Fibroblast of gingiva (primary cell): ENCODE results near the gene VPS26B.
"Not testable (repeated sequence)": the region's sequence is repeated elsewhere in the genome, so short reads cannot be mapped to it uniquely, and the experiment has no call there.

Experiments
- DNase-seq: peaks from one replicate; pipeline ENCODE4 v3.0.0-alpha.2; 2011; ENCODE audit warnings: low read depth

Gene VPS26B

DNA sequence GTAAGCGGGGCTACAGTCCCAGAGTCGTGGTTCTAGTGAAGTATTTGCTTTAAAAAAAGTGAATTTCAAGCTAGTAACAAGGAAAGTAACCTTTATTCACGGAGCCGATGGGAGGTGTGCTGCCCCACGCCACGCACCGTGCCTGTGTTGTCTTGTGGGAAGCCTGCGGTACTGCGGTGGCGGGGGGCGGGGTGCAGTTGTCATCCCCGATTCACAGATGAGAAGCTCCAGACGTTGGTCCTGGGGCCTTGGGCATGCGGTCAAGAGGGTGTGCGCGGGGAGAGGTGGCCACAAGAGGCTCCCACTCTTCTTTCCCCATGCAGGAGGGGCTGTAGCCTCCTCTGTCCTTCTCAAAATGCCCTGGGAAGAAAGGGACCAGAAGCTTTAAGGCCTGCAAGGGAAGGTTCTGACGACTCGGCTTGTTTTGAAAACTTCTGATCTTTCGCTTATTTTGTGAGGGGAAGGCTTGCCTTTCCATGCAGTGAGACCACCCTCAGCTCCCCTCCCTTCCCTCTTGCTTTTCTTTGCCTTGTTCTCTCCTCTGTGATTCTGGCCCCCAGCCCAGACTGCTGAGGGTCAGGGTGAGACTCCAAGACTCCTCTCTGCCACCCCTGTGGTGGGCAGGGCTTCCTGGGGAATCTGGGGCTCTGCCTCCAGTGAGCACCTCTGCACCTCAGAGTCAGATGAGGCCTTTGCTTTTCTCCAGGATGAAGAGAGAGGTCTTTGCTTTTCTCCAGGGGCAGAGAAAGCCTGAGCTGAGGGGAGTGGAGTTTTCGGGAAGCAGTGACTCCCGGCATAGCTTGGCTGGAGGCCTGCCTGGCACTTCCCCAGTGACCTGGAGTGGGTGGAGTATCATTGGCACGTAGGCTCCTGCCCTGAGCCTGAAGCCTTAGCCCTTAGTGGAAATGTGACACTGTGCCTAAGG, 57.9 kb downstream of the VPS26B start:
- DNase-seq = no peak

- DNase-seq = no peak
Observed at GRCh38 chr11:134283461-134284230, 59.2 kb downstream of the VPS26B start.

DNA sequence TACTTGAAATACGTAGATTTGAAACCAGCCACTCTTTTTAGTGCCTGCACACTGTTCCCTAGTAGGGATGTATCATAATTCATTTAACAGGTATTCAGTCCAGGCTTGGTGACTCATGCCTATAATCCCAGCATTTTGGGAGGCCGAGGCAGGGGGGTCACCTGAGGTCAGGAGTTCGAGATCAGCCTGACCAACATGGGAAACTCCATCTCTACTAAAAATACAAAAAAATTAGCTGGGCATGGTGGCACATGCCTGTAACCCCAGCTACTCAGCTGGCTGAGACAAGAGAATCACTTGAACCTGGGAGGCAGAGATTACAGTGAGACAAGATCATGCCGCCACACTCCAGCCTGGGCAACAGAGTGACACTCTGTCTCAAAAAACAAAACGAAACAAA, 59.9 kb downstream of the VPS26B start:
- DNase-seq = not testable (repeated sequence)

GRCh38 chr11:134287561-134287960, 63.1 kb downstream of the VPS26B start:
- DNase-seq = no peak

DNA sequence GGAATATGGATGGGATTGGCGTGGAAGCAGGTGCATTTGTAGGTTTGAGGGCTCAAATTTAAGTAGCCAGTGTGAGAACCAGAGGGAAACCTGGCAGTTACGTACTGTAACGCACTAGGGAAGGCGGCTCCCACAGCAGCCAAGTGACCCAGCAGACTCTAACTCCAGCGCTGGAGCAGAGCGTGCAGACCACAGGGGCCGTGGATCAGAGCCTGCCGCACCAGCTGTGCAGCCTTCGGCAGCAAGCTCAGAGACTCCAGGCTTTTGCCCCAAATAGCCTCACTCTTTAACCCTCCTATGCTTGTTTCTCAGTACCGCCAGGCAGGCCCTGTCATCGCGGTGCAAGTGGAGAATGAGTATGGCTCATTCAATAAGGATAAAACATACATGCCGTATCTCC, 64.0 kb downstream of the VPS26B start:
- no peak for DNase-seq

DNA sequence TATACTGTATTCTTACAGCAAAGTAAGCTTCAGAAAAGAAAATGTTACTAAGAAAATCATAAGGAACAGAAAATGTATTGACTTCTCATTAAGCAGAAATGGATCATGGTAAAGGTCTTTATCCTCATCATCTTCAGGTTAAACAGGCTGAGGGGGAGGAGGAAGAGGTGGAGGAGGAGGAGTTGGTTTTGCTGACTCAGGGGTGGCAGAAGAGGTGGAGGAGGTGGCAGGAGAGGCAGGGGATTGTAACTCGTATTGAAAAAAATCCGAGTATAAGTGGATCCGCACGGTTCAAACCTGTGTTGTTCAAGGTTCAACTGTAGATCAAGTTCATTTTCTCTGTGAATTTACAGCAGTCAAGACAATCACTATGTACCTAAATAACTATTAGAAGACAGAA, 64.7 kb downstream of the VPS26B start:
- DNase-seq = no peak

DNA sequence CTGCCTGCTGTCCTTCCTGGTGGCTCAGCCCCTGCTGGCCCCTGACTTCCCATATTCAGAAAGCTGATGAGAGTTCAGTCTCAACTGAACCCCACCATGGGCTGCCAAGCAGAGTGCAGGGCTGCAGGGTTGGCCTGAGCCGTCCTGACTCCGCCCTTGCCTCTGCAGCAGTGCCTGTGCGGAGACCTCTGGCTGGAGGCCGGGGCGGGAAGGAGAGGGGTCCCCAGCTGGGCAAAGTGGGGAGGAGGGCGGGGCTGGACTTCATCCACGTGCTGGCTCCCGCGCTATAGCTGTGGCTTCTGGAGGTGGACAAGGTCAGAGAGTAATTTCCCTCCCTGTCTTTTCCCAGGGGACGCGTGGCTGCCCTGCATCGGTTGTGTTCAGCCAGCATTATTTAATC, 65.3 kb downstream of the VPS26B start:
- DNase-seq = no peak

GRCh38 chr11:134290646-134291045, 66.2 kb downstream of the VPS26B start:
- DNase-seq = no peak

DNA sequence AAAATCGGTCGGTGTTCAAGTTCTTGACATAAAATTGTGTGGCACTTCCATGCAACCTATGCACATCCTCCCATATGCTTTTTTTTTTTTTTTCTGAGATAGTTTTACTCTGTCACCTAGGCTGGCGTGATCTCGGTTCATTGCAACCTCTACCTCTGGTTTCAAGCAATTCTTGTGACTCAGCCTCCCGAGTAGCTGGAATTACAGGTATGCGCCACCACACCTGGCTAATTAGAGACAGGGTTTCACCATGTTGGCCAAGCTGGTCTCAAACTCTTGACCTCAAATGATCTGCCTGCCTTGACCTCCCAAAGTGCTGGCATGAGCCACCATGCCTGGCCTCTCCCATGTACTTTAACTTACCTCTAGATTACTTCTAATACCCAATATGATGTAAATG, 66.7 kb downstream of the VPS26B start:
- DNase-seq = no peak

- no peak for DNase-seq
Observed at GRCh38 chr11:134292661-134293060, 68.2 kb downstream of the VPS26B start.

DNA sequence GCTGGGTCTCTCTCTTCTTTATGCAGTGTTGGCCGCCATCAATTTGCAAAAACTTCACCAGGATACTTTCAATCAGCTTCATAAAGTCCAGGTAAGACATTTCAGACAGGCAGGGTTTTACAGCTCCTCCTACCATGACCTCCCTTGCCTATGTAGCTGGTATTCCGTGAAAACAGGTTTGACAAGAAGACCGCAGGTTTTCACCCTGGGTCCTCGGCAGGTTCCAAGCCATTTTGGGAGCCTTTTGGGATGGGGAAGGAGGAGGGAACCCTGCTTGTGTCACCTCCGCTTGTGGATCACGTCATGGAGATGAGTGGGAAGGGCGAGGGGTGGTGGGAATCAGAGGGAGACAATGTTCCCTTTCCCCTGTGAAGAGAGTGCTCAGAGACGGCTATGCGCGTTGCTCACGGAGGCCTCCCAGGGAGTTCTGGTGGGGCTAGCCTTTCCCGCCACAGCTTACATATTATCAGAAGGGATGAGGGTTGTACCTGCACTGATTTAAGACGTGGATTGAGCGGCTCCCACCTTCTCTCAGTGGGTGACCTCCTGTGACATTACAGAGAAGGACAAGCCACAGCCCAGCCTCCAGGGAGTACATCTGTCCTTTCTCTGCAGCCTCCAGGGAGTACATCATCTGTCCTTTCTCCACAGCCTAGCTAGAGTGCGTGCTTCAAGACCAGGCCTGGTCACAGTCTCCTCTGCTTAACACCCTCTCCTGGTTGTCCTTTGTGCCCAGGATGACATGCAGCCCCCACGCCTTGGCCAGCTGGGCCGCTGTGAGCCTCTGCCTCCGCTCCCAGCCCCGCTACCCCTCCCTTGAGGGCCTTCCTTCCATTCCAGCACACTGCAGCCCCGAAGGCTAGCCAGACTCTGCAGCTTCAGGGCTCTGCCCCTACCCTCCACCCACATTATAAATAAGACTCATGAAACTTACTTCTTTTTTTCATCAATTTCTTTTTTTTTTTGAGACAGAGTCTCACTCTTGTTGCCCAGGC, 68.9 kb downstream of the VPS26B start:
- DNase-seq = no peak

- DNase-seq = no peak
Observed at GRCh38 chr11:134294664-134295063, 70.2 kb downstream of the VPS26B start.
